HG02610 (cell line): Measurements from ENCODE around the gene BMPER.

Experiments
- ATAC-seq: cut with Tn5 transposase; IDR thresholded peaks from one replicate; pipeline ENCODE4 v1.9.1; 2021; ENCODE audit warnings: mild to moderate bottlenecking, moderate library complexity; ENCODE audit not compliant: unreplicated experiment

Gene BMPER

GRCh38 chr7:34059136-34059828, 153.9 kb downstream of the BMPER start:
- ATAC-seq: no peak

- ATAC-seq: no peak
Observed at GRCh38 chr7:34060196-34060947, 155.0 kb downstream of the BMPER start.

GRCh38 chr7:34061149-34061548, 155.8 kb downstream of the BMPER start:
- ATAC-seq: no peak

- no peak for ATAC-seq
Observed at GRCh38 chr7:34062341-34062740, 157.0 kb downstream of the BMPER start.

GRCh38 chr7:34062826-34063225, 157.5 kb downstream of the BMPER start:
- ATAC-seq: no peak

- ATAC-seq: no peak
Observed at GRCh38 chr7:34064519-34065158, 159.3 kb downstream of the BMPER start.

DNA sequence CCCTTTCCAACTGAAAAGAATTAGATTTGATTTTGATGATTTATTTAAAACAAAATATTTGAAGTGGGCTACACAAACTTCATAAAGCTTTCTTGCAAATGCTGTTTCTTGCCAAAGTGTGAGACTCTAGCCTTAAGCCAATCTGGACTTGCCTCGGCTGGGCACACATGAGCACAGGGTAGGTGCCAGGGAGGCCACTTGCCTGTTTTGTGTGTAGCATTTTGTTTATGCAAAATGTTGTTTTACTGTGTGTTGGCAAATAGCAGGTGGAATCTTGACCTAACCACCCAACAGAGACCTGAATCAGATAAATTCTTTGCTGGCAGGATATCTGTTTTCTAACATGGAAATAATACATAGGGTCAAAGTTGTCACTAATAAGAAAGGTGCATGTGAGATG, 161.1 kb downstream of the BMPER start:
- no peak for ATAC-seq

- no peak for ATAC-seq
Observed at GRCh38 chr7:34067005-34067778, 161.9 kb downstream of the BMPER start.

DNA sequence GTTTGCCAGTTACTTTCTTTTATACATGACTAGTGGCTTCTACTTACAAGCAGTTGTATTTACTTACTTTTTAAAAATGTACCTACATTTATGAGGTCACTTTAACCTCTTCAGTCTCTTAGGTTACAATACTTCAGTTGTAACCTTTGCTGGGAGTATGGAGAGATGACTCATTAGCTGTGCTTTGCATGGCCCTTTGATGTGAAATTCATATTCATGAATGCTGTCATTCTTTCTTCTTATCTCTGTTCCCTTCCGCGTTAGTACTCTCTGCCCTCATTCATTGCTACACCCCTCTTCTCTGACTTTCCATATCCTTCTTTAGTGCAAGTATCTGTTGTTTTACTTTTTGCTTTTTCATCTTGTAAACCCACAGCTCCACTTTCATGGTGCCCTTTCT, 164.3 kb downstream of the BMPER start:
- ATAC-seq: no peak

GRCh38 chr7:34070511-34071323, 165.4 kb downstream of the BMPER start:
- no peak for ATAC-seq

- no peak for ATAC-seq
Observed at GRCh38 chr7:34073676-34074075, 168.3 kb downstream of the BMPER start.

DNA sequence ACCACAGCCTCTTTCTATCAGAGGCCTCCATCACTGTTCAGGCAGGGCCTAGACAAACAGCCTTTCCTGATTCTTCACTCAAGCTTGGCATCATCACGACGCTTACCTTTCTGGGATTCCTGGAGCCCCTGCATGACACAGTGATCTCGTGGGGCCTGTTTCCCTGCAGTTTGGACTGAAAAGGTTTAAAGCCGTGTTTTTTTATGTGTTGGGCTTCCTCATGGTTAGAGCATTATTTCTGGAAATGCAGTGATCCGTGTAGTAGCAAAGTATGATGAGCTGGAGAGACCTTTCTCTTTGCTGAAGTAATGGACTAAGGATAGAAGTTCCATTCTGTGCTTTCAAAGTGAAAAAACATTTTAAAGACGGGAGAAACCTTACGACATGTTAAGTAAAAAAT, 169.1 kb downstream of the BMPER start:
- ATAC-seq: no peak

- ATAC-seq: no peak
Observed at GRCh38 chr7:34075523-34076370, 170.4 kb downstream of the BMPER start.

- ATAC-seq: no peak
Observed at GRCh38 chr7:34077168-34077567, 171.8 kb downstream of the BMPER start.

DNA sequence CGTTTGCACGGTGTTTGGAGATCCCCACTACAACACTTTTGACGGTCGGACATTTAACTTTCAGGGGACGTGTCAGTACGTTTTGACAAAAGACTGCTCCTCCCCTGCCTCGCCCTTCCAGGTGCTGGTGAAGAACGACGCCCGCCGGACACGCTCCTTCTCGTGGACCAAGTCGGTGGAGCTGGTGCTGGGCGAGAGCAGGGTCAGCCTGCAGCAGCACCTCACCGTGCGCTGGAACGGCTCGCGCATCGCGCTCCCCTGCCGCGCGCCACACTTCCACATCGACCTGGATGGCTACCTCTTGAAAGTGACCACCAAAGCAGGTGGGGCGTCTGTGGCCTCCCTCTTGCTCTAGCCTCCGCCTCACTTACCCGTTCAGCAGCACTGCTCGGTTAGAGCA, 173.5 kb downstream of the BMPER start:
- no peak for ATAC-seq

DNA sequence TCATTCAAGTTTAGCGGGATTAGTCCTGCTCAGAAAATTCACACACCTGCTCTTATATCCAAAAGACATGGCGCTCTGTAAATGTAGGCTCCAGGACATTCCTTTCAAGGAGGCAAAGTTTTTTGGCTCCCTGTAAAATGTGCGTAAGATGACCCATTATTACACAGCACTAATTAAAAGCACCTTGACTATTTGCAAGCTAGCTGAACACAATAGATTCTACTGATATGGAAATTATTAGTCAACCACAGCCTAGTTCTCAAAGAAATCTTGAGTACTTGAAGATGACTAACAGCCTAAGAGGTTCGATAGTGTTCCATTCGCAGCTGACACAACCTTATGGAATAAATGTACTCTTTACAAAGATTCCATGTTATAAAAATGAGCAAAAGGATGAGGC, 175.2 kb downstream of the BMPER start:
- ATAC-seq: no peak

DNA sequence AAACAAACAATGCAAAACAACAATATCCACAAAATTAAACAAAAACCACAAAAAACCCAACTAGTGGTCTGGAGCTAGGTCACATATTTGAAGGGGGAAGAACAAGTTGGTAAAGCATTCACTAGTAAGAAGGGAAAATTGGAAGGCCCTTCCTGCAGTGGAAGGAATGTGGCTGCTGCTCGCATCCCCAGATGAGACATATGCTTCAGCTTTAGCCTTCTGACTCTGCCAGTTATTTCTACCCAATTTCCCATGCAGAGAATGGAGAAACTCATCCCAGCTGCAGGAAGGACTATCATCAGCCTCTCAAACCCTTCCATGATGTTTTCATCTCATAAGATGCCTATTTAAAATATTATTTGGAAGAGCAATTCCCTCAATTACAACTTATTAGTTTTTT, 176.6 kb downstream of the BMPER start:
- ATAC-seq: no peak

DNA sequence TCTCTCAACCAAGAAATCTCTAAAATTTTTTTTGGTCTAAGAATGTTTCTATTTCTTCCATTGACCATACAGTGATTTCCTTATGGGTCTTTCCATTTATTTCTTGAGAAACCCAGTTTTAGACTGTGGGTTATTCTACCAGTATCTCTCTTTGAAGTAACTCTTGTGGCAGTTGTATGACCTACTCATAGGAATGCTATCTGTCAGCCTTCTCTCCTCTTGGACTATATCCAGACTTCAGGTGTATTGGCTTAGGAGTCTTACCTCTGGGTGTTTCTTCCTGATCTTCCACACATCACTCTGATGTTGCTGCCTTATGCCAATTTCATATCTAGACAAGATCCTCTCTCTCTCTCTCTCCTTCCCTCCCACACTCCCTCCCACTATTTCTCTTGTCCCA, 178.1 kb downstream of the BMPER start:
- no peak for ATAC-seq

- no peak for ATAC-seq
Observed at GRCh38 chr7:34084651-34085050, 179.3 kb downstream of the BMPER start.

DNA sequence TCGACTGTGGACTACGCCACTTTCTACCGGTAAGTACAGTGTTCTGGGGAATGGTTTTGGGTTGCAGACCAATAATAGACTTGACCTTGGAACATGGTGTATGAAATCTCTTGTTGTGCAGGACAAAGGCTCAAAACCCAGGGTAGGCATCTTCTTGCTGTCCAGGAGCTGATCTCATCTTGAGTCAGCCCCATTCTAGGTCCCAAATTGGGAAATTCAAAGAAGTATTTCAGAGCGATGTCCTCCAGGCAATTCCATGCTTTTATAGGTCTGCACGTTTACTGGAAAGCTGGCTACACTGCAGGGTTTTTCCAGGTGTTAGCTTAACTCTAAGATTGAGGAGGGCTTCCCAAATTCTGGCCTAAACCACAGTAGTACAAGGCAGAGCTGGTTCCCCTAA, 180.7 kb downstream of the BMPER start:
- ATAC-seq: no peak
